Measurements from ENCODE around the gene UCHL5.

UCHL5 gene

DNA sequence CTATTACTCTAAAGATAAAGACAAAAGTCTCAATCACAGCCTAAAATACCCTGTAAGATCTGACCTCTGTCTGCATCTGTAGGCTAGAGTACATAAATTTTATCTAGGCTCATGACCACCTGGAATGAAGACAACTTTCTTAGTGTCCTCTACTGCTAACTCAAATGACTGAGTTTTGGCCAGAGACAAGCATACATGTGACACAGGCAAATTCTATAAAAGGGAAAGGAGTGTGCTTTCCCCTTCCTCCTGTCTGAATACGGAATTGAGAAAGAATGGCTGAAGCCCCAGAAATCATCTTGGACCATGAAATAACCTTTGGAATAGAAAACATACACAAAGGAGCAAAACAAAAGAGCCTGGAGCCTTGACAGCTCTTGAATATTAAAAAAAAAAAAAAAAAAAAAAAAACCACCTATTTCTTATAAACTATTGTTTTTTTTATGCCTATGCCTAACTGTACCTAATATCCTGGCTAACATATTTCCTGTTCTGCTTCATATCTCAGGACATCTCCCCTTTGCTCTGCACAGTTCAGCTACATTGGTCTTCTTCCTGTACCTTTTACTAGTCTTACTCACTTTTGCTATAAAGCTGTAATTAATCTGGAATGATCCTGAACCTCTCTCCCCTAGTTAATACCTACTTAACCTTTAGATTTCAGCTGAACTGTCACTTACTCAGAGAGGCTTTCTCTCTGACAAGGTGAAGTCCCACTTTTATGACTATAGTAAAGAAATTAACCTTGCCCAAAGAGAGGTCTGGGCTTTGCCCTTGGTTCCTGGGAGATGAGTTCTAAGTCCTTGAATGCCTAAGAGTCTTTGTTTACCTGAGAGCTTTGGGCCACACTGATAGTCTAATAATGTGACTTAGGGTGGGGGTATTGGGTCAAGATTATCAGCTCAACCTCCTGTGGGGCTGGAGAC lies 16.1 kb downstream of the UCHL5 start:
- TF ChIP-seq SIN3A (IDR thresholded peaks at IDR 0.05; ENCODE audit: borderline replicate concordance, insufficient read depth, low read length) (no peak), TAF1 (IDR thresholded peaks at IDR 0.05; ENCODE audit: borderline replicate concordance, insufficient read depth, low read length) (no peak), FOXP2 (optimal IDR thresholded peaks at IDR 0.05; ENCODE audit: borderline replicate concordance, extremely low read depth, extremely low read length, insufficient read depth) (no peak)
- TF ChIP-seq, protein P1, sequence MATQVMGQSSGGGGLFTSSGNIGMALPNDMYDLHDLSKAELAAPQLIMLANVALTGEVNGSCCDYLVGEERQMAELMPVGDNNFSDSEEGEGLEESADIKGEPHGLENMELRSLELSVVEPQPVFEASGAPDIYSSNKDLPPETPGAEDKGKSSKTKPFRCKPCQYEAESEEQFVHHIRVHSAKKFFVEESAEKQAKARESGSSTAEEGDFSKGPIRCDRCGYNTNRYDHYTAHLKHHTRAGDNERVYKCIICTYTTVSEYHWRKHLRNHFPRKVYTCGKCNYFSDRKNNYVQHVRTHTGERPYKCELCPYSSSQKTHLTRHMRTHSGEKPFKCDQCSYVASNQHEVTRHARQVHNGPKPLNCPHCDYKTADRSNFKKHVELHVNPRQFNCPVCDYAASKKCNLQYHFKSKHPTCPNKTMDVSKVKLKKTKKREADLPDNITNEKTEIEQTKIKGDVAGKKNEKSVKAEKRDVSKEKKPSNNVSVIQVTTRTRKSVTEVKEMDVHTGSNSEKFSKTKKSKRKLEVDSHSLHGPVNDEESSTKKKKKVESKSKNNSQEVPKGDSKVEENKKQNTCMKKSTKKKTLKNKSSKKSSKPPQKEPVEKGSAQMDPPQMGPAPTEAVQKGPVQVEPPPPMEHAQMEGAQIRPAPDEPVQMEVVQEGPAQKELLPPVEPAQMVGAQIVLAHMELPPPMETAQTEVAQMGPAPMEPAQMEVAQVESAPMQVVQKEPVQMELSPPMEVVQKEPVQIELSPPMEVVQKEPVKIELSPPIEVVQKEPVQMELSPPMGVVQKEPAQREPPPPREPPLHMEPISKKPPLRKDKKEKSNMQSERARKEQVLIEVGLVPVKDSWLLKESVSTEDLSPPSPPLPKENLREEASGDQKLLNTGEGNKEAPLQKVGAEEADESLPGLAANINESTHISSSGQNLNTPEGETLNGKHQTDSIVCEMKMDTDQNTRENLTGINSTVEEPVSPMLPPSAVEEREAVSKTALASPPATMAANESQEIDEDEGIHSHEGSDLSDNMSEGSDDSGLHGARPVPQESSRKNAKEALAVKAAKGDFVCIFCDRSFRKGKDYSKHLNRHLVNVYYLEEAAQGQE (IDR thresholded peaks at IDR 0.05; ENCODE audit: insufficient read depth in 1 of 2, low read depth in 2 of 2, low read length in 2 of 2): no peak

DNA sequence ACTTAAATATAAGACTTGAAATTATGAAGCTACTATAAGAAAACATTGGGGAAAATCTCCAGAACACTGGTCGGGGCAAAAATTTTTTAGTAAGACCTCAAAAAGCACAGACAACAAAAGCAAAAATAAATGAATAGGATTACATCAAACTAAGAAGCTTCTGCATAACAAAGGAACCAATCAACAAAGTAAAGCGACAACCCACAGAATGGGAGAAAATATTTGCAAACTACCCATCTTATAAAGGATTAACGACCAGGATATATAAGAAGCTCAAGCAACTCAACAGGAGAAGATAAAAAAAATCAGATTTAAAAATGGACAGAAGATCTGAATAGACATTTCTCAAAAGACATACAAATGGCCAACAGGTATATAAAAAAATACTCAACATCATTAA lies 19.1 kb downstream of the UCHL5 start:
- TF ChIP-seq SIN3A (IDR thresholded peaks at IDR 0.05; ENCODE audit: borderline replicate concordance, insufficient read depth, low read length): no peak
- no peak for TF ChIP-seq POLR2AphosphoS5 (IDR thresholded peaks at IDR 0.05; ENCODE audit: low read depth, low read length)
- TF ChIP-seq TAF1 (IDR thresholded peaks at IDR 0.05; ENCODE audit: borderline replicate concordance, insufficient read depth, low read length): no peak
- no peak for TF ChIP-seq FOXP2 (optimal IDR thresholded peaks at IDR 0.05; ENCODE audit: borderline replicate concordance, extremely low read depth, extremely low read length, insufficient read depth)
- TF ChIP-seq, protein P1 (IDR thresholded peaks at IDR 0.05; ENCODE audit: insufficient read depth in 1 of 2, low read depth in 2 of 2, low read length in 2 of 2): no peak

DNA sequence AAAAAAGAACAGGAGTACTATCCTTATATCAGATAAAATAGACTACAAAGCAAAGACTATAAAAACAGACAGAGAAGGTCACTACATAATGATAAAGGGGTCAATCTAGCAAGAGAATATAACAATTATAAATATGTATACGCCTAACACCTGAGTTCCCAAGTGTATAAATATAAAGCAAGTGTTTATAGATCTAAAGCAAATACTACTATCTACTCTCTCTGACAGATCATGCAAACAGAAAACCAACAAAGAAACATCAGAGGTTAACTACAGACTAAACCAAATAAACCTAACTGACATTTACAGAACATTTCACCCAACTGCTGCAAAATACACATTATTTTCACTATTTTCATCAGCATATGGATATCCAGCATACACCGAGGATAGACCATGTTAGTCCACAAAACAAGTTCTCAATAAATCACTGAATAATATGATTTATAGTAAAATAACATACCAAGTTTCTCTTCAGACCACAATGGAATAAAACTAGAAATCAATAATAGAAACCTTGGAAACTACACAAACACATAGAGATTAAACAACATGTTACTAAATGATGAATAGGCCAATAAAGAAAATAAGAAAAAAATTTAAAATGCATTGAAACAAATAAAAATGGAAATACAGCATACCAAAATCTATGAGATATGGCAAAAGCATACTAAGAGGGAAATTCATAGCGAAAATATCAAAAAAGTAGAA lies 22.7 kb downstream of the UCHL5 start:
- TF ChIP-seq POLR2AphosphoS5 (IDR thresholded peaks at IDR 0.05; ENCODE audit: low read depth, low read length) (no peak), FOXP2 (optimal IDR thresholded peaks at IDR 0.05; ENCODE audit: borderline replicate concordance, extremely low read depth, extremely low read length, insufficient read depth) (no peak), TAF1 (IDR thresholded peaks at IDR 0.05; ENCODE audit: borderline replicate concordance, insufficient read depth, low read length) (no peak), SIN3A (IDR thresholded peaks at IDR 0.05; ENCODE audit: borderline replicate concordance, insufficient read depth, low read length) (no peak)
- TF ChIP-seq, protein P1 (IDR thresholded peaks at IDR 0.05; ENCODE audit: insufficient read depth in 1 of 2, low read depth in 2 of 2, low read length in 2 of 2): no peak

DNA sequence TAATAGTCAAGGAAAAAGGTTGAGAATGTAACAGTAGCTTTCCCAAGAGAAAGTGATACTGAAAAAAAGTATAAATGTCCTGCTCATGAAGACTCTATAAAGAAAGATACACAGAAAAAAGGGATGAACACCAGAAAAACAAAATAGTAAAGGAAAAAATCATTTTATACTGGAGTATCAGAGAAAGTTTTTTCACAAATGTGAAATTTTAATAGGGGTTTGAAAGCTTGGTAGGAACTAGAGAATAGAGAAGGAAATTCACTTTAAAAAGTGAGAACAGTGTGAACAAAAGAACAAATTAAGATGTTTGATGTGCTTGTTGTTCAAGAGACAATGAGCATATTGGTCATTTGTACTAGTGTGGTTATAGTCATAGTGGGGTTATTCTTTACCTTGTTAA lies 25.6 kb downstream of the UCHL5 start:
- TF ChIP-seq POLR2AphosphoS5 (IDR thresholded peaks at IDR 0.05; ENCODE audit: low read depth, low read length) (no peak), SIN3A (IDR thresholded peaks at IDR 0.05; ENCODE audit: borderline replicate concordance, insufficient read depth, low read length) (no peak), TAF1 (IDR thresholded peaks at IDR 0.05; ENCODE audit: borderline replicate concordance, insufficient read depth, low read length) (no peak), FOXP2 (optimal IDR thresholded peaks at IDR 0.05; ENCODE audit: borderline replicate concordance, extremely low read depth, extremely low read length, insufficient read depth) (no peak)
- TF ChIP-seq, protein P1 (IDR thresholded peaks at IDR 0.05; ENCODE audit: insufficient read depth in 1 of 2, low read depth in 2 of 2, low read length in 2 of 2): no peak

All from PFSK-1 (cell line).